Measurements from ENCODE around the gene SCMH1. TPM values are rescaled to one million over a fixed set of nuclear protein-coding genes. Genes with fewer than 3 reads are reported as not detected.

Gene SCMH1
- total and polyA plus RNA-seq, 2 of the 4 experiments (the other 2 are of a cell fraction), result 9.0 to 19.4 TPM

- no peaks in the 10 kb centered on the region for H3K79me1 ChIP-seq (ENCODE audit: low read depth in 1 of 2, low read length in 2 of 2)
- ChIA-PET POLR2A (ENCODE audit: unreplicated experiment) (no interaction called here), CTCF (no interaction called here)
- no peak overlapping the region for H4K5ac ChIP-seq (ENCODE audit: low read depth, low read length)
- no peak overlapping the region for H2BK120ac ChIP-seq (ENCODE audit: low read depth, low read length)
- in situ Hi-C loops (cut with MboI; ENCODE audit: low sequenced_read_pairs) (no loop called here), dilution Hi-C loops (cut with HindIII; ENCODE audit: low sequenced_read_pairs, unreplicated experiment) (no loop called here), intact Hi-C loops (cut with micrococcal nuclease) (no loop called here)
- no peak overlapping the region for H4K8ac ChIP-seq (ENCODE audit: low read depth in 2 of 2, low read length in 2 of 2)
- no peak overlapping the region for H3K18ac ChIP-seq (ENCODE audit: low read depth, low read length)
- H3K14ac ChIP-seq (replicated peaks; ENCODE audit: low read depth, low read length), result no peak overlapping the region
- DNase-seq, result no peak
- no TSS peak for BruUV-seq (replicated peaks)
- H2AK9ac ChIP-seq (replicated peaks; ENCODE audit: low read depth, low read length, poor library complexity), result no peak overlapping the region
- H2BK5ac ChIP-seq (ENCODE audit: low read depth, low read length, poor library complexity, severe bottlenecking), result no peak overlapping the region
- H4K91ac ChIP-seq (ENCODE audit: insufficient read depth, low read depth, low read length), result no peak overlapping the region
- no peak overlapping the region for H3K4ac ChIP-seq (ENCODE audit: low read depth, low read length)
- H3K4me3 ChIP-seq (ENCODE audit: insufficient read depth, low read depth, low read length), result no peak overlapping the region
- WGBS, 2 experiments (ENCODE audit: extremely low coverage in 2 of 2, insufficient read length in 1 of 2), result no CpG with 5 or more reads among the region's 7 CpGs
- H2AFZ ChIP-seq (replicated peaks; ENCODE audit: low read length, poor library complexity), result no peak overlapping the region
- H2BK15ac ChIP-seq (ENCODE audit: low read depth, low read length), result no peak overlapping the region
- no peaks in the 10 kb centered on the region for H3K4me1 ChIP-seq (ENCODE audit: control insufficient read depth, insufficient read depth, low read length)
- H3K4me2 ChIP-seq (ENCODE audit: low read depth, low read length), result no peak overlapping the region
- H3K36me3 ChIP-seq (ENCODE audit: control insufficient read depth, insufficient read depth, low read length), result no peaks in the 10 kb centered on the region
- H3K9ac ChIP-seq (ENCODE audit: low read depth, low read length), result no peak overlapping the region
- no peaks in the 10 kb centered on the region for H3K9me1 ChIP-seq (ENCODE audit: insufficient read depth, low read length)
- H3K27me3 ChIP-seq (ENCODE audit: control insufficient read depth, insufficient read depth, low read length), result peaks cover 53% of the 10 kb centered on the region
- TF ChIP-seq CEBPB (IDR thresholded peaks at IDR 0.05; ENCODE audit: low read depth, low read length) (no peak), RCOR1 (IDR thresholded peaks at IDR 0.05; ENCODE audit: insufficient replicate concordance, low read length) (no peak), ELK1 (IDR thresholded peaks at IDR 0.05; ENCODE audit: borderline replicate concordance, low read depth, low read length) (no peak), RAD21 (IDR thresholded peaks at IDR 0.05; ENCODE audit: low read length) (no peak), FOS (IDR thresholded peaks at IDR 0.05; ENCODE audit: low read depth, low read length) (no peak), MAZ (IDR thresholded peaks at IDR 0.05; ENCODE audit: borderline replicate concordance, low read depth, low read length) (no peak), MAFK (IDR thresholded peaks at IDR 0.05; ENCODE audit: low read depth, low read length) (no peak), NFE2L2 (IDR thresholded peaks at IDR 0.05; ENCODE audit: low read depth, low read length) (no peak), CHD1 (IDR thresholded peaks at IDR 0.05; ENCODE audit: low read depth, low read length) (no peak), RFX5 (IDR thresholded peaks at IDR 0.05; ENCODE audit: low read depth, low read length) (no peak), CTCF (conservative IDR thresholded peaks at IDR 0.05; ENCODE audit: low read depth, low read length) (no peak), USF2 (IDR thresholded peaks at IDR 0.05; ENCODE audit: low read depth, low read length) (no peak), BHLHE40 (IDR thresholded peaks at IDR 0.05; ENCODE audit: low read depth, low read length) (no peak), POLR2A (IDR thresholded peaks at IDR 0.05; ENCODE audit: low read depth, low read length) (no peak), SMC3 (IDR thresholded peaks at IDR 0.05; ENCODE audit: low read depth, low read length) (no peak), MXI1 (IDR thresholded peaks at IDR 0.05; ENCODE audit: borderline replicate concordance, low read depth, low read length) (no peak)
- no peak overlapping the region for H3K56ac ChIP-seq (ENCODE audit: extremely low read depth, insufficient read depth, low read length)
- H4K20me1 ChIP-seq (ENCODE audit: insufficient read depth, low read length), result no peaks in the 10 kb centered on the region
- H2BK20ac ChIP-seq (ENCODE audit: low read depth, low read length), result no peak overlapping the region
- H2AK5ac ChIP-seq (ENCODE audit: low read depth, low read length), result no peak overlapping the region
- no peak for ATAC-seq (ENCODE audit: low read depth)
- no peak overlapping the region for H3K27ac ChIP-seq (ENCODE audit: insufficient read depth, low read length)
- no peaks in the 10 kb centered on the region for H3K9me3 ChIP-seq (ENCODE audit: control insufficient read depth, insufficient read depth, low read length)
- no peak overlapping the region for H3K23ac ChIP-seq (ENCODE audit: low read depth, low read length)
These were observed 32.8 kb upstream of the SCMH1 start for GRCh38 chr1:41274752-41275545.

Data from IMR-90 (cell line).